Endodermal cell (in vitro differentiated cells): Measurements from ENCODE around the gene EZH2. TPM values are rescaled to one million over a fixed set of nuclear protein-coding genes. Genes with fewer than 3 reads are reported as not detected.

Source experiments
- DNase-seq: peaks from one replicate; pipeline ENCODE4 v3.0.0-alpha.2; 2017
- H3K27ac ChIP-seq: 2 replicates; pipeline ENCODE4 v1.5.1; 2013; ENCODE audit warnings: mild to moderate bottlenecking, low read depth, low read length, moderate library complexity
- H3K27me3 ChIP-seq: 2 replicates; pipeline ENCODE4 v1.6.1; 2013; ENCODE audit warnings: mild to moderate bottlenecking, low read length, moderate library complexity; ENCODE audit not compliant: insufficient read depth, control insufficient read depth, poor library complexity, severe bottlenecking
- H3K36me3 ChIP-seq: 2 replicates; pipeline ENCODE4 v1.7.0; 2013; ENCODE audit warnings: mild to moderate bottlenecking, low read length, moderate library complexity; ENCODE audit not compliant: control insufficient read depth, insufficient read depth
- H3K4me1 ChIP-seq: one replicate; pipeline ENCODE4 v1.7.0; 2013; ENCODE audit warnings: low read length; ENCODE audit not compliant: control insufficient read depth, insufficient read depth
- H3K4me3 ChIP-seq: 2 replicates; pipeline ENCODE4 v1.5.1; 2013; ENCODE audit warnings: mild to moderate bottlenecking, low read length, moderate library complexity
- H3K9ac ChIP-seq: 2 replicates; pipeline ENCODE4 v1.6.1; 2013; ENCODE audit warnings: mild to moderate bottlenecking, low read length, moderate library complexity; ENCODE audit not compliant: poor library complexity, severe bottlenecking; ENCODE audit errors: extremely low read depth
- H3K9me3 ChIP-seq: 2 replicates; pipeline ENCODE4 v1.6.1; 2013; ENCODE audit warnings: mild to moderate bottlenecking, low read length, moderate library complexity; ENCODE audit not compliant: control insufficient read depth
- H3K27ac Mint-ChIP-seq: 2 replicates; pipeline ENCODE4 v1.8.0; 2020; ENCODE audit warnings: mixed read lengths
- H3K27me3 Mint-ChIP-seq: 2 replicates; pipeline ENCODE4 v1.8.0; 2021; ENCODE audit warnings: mild to moderate bottlenecking, mixed read lengths; ENCODE audit not compliant: insufficient read depth
- H3K36me3 Mint-ChIP-seq: 2 replicates; pipeline ENCODE4 v1.8.0; 2020; ENCODE audit warnings: low read depth, mixed read lengths
- H3K4me1 Mint-ChIP-seq: 2 replicates; pipeline ENCODE4 v1.8.0; 2020; ENCODE audit warnings: mixed read lengths
- H3K4me3 Mint-ChIP-seq: 2 replicates; pipeline ENCODE4 v1.8.0; 2020; ENCODE audit warnings: mild to moderate bottlenecking, moderate library complexity, mixed read lengths
- H3K9me3 Mint-ChIP-seq: 2 replicates; pipeline ENCODE4 v1.8.0; 2020; ENCODE audit warnings: mild to moderate bottlenecking, mixed read lengths
- WGBS, 2 experiments: methylation state at CpG; one replicate each; pipeline versions ENCODE4 v1.1.5 to v1.1.7; 2013; ENCODE audit warnings: missing lambda C conversion rate in 2 of 2, mixed read lengths in 1 of 2; ENCODE audit not compliant: insufficient coverage in 1 of 2, insufficient read length in 1 of 2; 5-methylcytosine and 5-hydroxymethylcytosine counted together
- total RNA-seq, 2 donors: library from RNA; stranded (reverse); fragmentation: NEBNext Ultra II Directional in 1 of 2; extraction: Animal tissue kit (Norgen Biotek cat#: 25700) in 1 of 2; gene quantifications; 2 replicates in 1 of 2; 3 replicates in 1 of 2; pipeline ENCODE4 v1.2.1, GENCODE V29; 2021
- TF ChIP-seq, protein P1 (sequence below): fragments of 200-600 bp; sonication (generic); conservative IDR thresholded peaks from 2 replicates; pipeline ENCODE4 v1.5.0; 2021; ENCODE audit warnings: antibody characterized with exemption, mild to moderate bottlenecking

Gene EZH2
- total RNA-seq, 2 donors from 2014 or later = 40.2 to 46.0 TPM

GRCh38 chr7:148901178-148901577 lies 17.1 kb upstream of the EZH2 start:
- Mint-ChIP-seq H3K36me3 (no peaks in the 10 kb centered on the region), H3K4me1 (peaks cover 5% of the 10 kb centered on the region), H3K4me3 (no peak overlapping the region), H3K9me3 (no peaks in the 10 kb centered on the region), H3K27me3 (no peaks in the 10 kb centered on the region), H3K27ac (no peak overlapping the region)
- Histone ChIP-seq H3K9ac (no peak overlapping the region), H3K27ac (no peak overlapping the region), H3K36me3 (no peaks in the 10 kb centered on the region), H3K27me3 (no peaks in the 10 kb centered on the region), H3K4me3 (no peak overlapping the region), H3K4me1 (no peaks in the 10 kb centered on the region), H3K9me3 (no peaks in the 10 kb centered on the region)
- 81 to 91% methylated on average over 2 to 3 of the region's 3 CpGs for WGBS, 2 experiments
- DNase-seq = no peak
- TF ChIP-seq, protein P1, sequence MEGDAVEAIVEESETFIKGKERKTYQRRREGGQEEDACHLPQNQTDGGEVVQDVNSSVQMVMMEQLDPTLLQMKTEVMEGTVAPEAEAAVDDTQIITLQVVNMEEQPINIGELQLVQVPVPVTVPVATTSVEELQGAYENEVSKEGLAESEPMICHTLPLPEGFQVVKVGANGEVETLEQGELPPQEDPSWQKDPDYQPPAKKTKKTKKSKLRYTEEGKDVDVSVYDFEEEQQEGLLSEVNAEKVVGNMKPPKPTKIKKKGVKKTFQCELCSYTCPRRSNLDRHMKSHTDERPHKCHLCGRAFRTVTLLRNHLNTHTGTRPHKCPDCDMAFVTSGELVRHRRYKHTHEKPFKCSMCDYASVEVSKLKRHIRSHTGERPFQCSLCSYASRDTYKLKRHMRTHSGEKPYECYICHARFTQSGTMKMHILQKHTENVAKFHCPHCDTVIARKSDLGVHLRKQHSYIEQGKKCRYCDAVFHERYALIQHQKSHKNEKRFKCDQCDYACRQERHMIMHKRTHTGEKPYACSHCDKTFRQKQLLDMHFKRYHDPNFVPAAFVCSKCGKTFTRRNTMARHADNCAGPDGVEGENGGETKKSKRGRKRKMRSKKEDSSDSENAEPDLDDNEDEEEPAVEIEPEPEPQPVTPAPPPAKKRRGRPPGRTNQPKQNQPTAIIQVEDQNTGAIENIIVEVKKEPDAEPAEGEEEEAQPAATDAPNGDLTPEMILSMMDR = no peak

DNA sequence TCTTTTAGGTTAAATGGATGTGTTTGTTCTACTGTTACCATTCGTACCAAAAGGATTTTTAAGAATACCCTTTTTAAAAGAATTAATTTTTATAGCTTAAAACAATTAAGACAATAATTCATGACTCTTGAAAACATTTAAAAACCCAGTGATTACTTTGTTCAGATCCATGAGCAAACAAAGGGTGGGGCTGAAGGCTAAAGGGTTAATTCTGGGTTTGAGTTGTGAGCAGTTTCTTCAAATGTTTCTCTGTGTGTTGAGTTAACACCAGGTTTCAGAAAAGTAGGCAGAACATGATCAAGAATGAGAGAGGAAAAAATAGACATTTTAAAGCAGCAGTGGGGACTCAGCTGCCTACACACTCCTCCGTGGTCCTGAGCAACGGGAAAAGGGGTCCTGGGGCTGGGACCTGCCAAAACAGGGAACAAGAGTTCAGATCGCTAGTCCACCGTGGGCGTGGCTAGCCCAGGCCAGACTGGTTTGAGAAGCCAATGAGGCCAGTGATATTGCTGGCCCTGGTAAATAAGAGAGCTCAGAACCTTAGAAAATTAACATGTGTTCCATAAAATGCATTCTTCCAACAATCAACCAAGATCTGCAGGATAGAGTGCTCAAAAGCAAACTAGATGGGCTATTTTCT lies 14.9 kb upstream of the EZH2 start:
- TF ChIP-seq, protein P1 = no peak
- no peaks in the 10 kb centered on the region for H3K36me3 ChIP-seq
- DNase-seq = peak; percentile 65
- Mint-ChIP-seq H3K4me3 (no peak overlapping the region), H3K27ac (peak overlapping the region; percentile 29), H3K9me3 (no peaks in the 10 kb centered on the region), H3K36me3 (no peaks in the 10 kb centered on the region), H3K27me3 (no peaks in the 10 kb centered on the region), H3K4me1 (peaks cover 5% of the 10 kb centered on the region)
- no peak overlapping the region for H3K27ac ChIP-seq
- H3K27me3 ChIP-seq = no peaks in the 10 kb centered on the region
- no peak overlapping the region for H3K9ac ChIP-seq
- no peak overlapping the region for H3K4me3 ChIP-seq
- H3K4me1 ChIP-seq = no peaks in the 10 kb centered on the region
- 74 to 80% methylated on average over 5 to 6 of the region's 6 CpGs for WGBS, 2 experiments
- H3K9me3 ChIP-seq = no peaks in the 10 kb centered on the region

GRCh38 chr7:148894591-148894990 lies 10.5 kb upstream of the EZH2 start:
- 80 to 100% methylated on average over 2 of the region's 2 CpGs for WGBS, 2 experiments
- no peaks in the 10 kb centered on the region for H3K27me3 ChIP-seq

More at GRCh38 chr7:148894591-148894990, 10.5 kb upstream of the EZH2 start:
- H3K4me3 Mint-ChIP-seq = no peak overlapping the region
- no peak overlapping the region for H3K27ac Mint-ChIP-seq
- no peak overlapping the region for H3K9ac ChIP-seq
- H3K27me3 Mint-ChIP-seq = peaks cover 2% of the 10 kb centered on the region
- H3K27ac ChIP-seq = no peak overlapping the region
- no peak for DNase-seq
- no peaks in the 10 kb centered on the region for H3K9me3 ChIP-seq
- peaks cover 5% of the 10 kb centered on the region for H3K4me1 Mint-ChIP-seq
- no peaks in the 10 kb centered on the region for H3K4me1 ChIP-seq
- H3K36me3 ChIP-seq = no peaks in the 10 kb centered on the region
- no peaks in the 10 kb centered on the region for H3K9me3 Mint-ChIP-seq
- H3K36me3 Mint-ChIP-seq = no peaks in the 10 kb centered on the region
- TF ChIP-seq, protein P1 = no peak
- H3K4me3 ChIP-seq = no peak overlapping the region
